PC-9 (cell line): ENCODE measurements around the gene MINDY4B. TPM values are rescaled to one million over a fixed set of nuclear protein-coding genes. Genes with fewer than 3 reads are reported as not detected.
"Not testable (repeated sequence)": the region's sequence is repeated elsewhere in the genome, so short reads cannot be mapped to it uniquely, and the experiment has no call there.

Source experiments
- BruUV-seq: library from RNA; stranded (reverse); fragments of 400-500 nt; replicated peaks from 2 replicates; lab custom pipeline; 2021; lab: Mats Ljungman, UMichigan
- CTCF ChIA-PET: fragments of 300-600 bp; sonication (Branson Sonifier 250); formaldehyde crosslinking; loops from one replicate; lab custom pipeline; 2022; ENCODE audit warnings: antibody characterized with exemption; lab: Charles Lee
- POLR2A ChIA-PET: fragments of 300-600 bp; sonication (Branson Sonifier 250); formaldehyde crosslinking; loops from one replicate; lab custom pipeline; 2022; ENCODE audit warnings: antibody characterized with exemption; ENCODE audit not compliant: unreplicated experiment; lab: Charles Lee
- DNase-seq, 2 experiments: peaks; one replicate each; pipeline versions ENCODE4 v3.0.0 to v3.0.0-alpha.2; 2015 to 2022; ENCODE audit warnings: mixed read lengths in 1 of 2
- H2AFZ ChIP-seq: fragments of 200-600 bp; sonication (generic); 2 replicates; pipeline ENCODE4 v1.8.1; 2017; ENCODE audit warnings: antibody characterized with exemption
- H3F3A ChIP-seq: fragments of 200-600 bp; sonication (generic); 2 replicates; pipeline ENCODE4 v1.8.1; 2017; ENCODE audit warnings: antibody characterized with exemption, mild to moderate bottlenecking, low read depth; ENCODE audit not compliant: insufficient read depth
- H3K27ac ChIP-seq: fragments of 200-600 bp; sonication (generic); 2 replicates; pipeline ENCODE4 v1.6.1; 2016; ENCODE audit warnings: mixed run types
- H3K27me3 ChIP-seq: fragments of 200-600 bp; sonication (generic); 2 replicates; pipeline ENCODE4 v1.6.1; 2016; ENCODE audit warnings: low read depth, mixed run types; ENCODE audit not compliant: insufficient read depth
- H3K36me3 ChIP-seq: fragments of 200-600 bp; sonication (generic); 2 replicates; pipeline ENCODE4 v1.6.1; 2016; ENCODE audit warnings: low read depth, mixed run types
- H3K4me1 ChIP-seq: fragments of 200-600 bp; sonication (generic); replicated peaks from 2 replicates; pipeline ENCODE4 v1.6.1; 2016; ENCODE audit warnings: mixed run types; ENCODE audit not compliant: insufficient read depth
- H3K4me2 ChIP-seq: fragments of 200-600 bp; sonication (generic); 2 replicates; pipeline ENCODE4 v1.6.1; 2017; ENCODE audit warnings: mixed run types
- H3K4me3 ChIP-seq: fragments of 200-600 bp; sonication (generic); 2 replicates; pipeline ENCODE4 v1.6.1; 2016; ENCODE audit warnings: mixed run types
- H3K79me2 ChIP-seq: fragments of 200-600 bp; sonication (generic); 2 replicates; pipeline ENCODE4 v1.6.1; 2017; ENCODE audit warnings: low read depth, mixed run types
- H3K9me2 ChIP-seq: fragments of 200-600 bp; sonication (generic); 2 replicates; pipeline ENCODE4 v1.8.1; 2017; ENCODE audit warnings: mild to moderate bottlenecking; ENCODE audit not compliant: insufficient read depth
- H3K9me3 ChIP-seq: fragments of 200-600 bp; sonication (generic); 2 replicates; pipeline ENCODE4 v1.8.1; 2016; ENCODE audit warnings: low read depth; ENCODE audit not compliant: insufficient read depth
- H4K20me1 ChIP-seq: fragments of 200-600 bp; sonication (generic); 2 replicates; pipeline ENCODE4 v1.8.1; 2017; ENCODE audit not compliant: insufficient read depth
- CTCF ChIP-seq: fragments of 200-600 bp; sonication (generic); conservative IDR thresholded peaks from 2 replicates; pipeline ENCODE4 v1.6.1; 2017; ENCODE audit warnings: mixed run types, antibody characterized with exemption, mild to moderate bottlenecking, moderate library complexity
- EZH2 ChIP-seq: fragments of 200-600 bp; sonication (generic); IDR thresholded peaks from 2 replicates; pipeline ENCODE4 v1.8.0; 2017; ENCODE audit warnings: antibody characterized with exemption, low read depth
- intact Hi-C: fragments of 100-400 bp; cut with micrococcal nuclease; formaldehyde crosslinking; loops from one replicate; pipeline ENCODE4 v1.10.0; 2022; ENCODE audit not compliant: unreplicated experiment
- total RNA-seq: library from RNA; stranded (reverse); gene quantifications from 2 replicates; pipeline ENCODE4 v1.2.3, GENCODE V29; 2021

The MINDY4B gene
- total RNA-seq, 1 experiment from 2014 or later: not detected

- H3K9me3 ChIP-seq: no peaks in the 10 kb centered on the region
- no peaks in the 10 kb centered on the region for H3K36me3 ChIP-seq
- H2AFZ ChIP-seq: no peak overlapping the region
- no peak overlapping the region for H3K4me3 ChIP-seq
- H3K4me1 ChIP-seq: peaks cover 5% of the 10 kb centered on the region; the same call in 1 of the 2 replicates
- TF ChIP-seq CTCF: no peak
- no peak for TF ChIP-seq EZH2
- DNase-seq: no peak
- H3K9me2 ChIP-seq: no peaks in the 10 kb centered on the region
- intact Hi-C loops: loop anchor here (5.0 kb wide), 2 partner anchors 275 to 340 kb away; no protein-coding TSS in a partner anchor
- ChIA-PET POLR2A (no interaction called here), CTCF (no interaction called here)
- H3K27me3 ChIP-seq: no peaks in the 10 kb centered on the region
- no peaks in the 10 kb centered on the region for H3K79me2 ChIP-seq
- no peak overlapping the region for H3K27ac ChIP-seq
- H4K20me1 ChIP-seq: no peaks in the 10 kb centered on the region
- no TSS peak for BruUV-seq
- no peaks in the 10 kb centered on the region for H3F3A ChIP-seq
- no peak overlapping the region for H3K4me2 ChIP-seq
Measured at GRCh38 chr3:150867434-150867833, 37.8 kb downstream of the MINDY4B start.

GRCh38 chr3:150863921-150864320 lies 41.3 kb downstream of the MINDY4B start:
- H3K79me2 ChIP-seq, BruUV-seq, H3K4me3 ChIP-seq, H3K27me3 ChIP-seq, H3K4me1 ChIP-seq, intact Hi-C loops, DNase-seq, H4K20me1 ChIP-seq, POLR2A ChIA-PET, H3K4me2 ChIP-seq, H3K27ac ChIP-seq, H3F3A ChIP-seq, H3K9me3 ChIP-seq, H2AFZ ChIP-seq, H3K36me3 ChIP-seq, H3K9me2 ChIP-seq: not testable (repeated sequence)
- CTCF ChIA-PET: interaction anchor here (1.0 to 1.2 kb wide), 4 partner anchors 99 to 142 kb away, joined by 3 to 7 read pairs (median 4); no protein-coding TSS in a partner anchor

GRCh38 chr3:150861851-150862250 lies 43.4 kb downstream of the MINDY4B start:
- ChIA-PET POLR2A (no interaction called here), CTCF (no interaction called here)
- BruUV-seq: no TSS peak
- H3K4me1 ChIP-seq: no peaks in the 10 kb centered on the region
- H3K27me3 ChIP-seq: no peaks in the 10 kb centered on the region
- H3K9me3 ChIP-seq: no peaks in the 10 kb centered on the region
- TF ChIP-seq CTCF (no peak), EZH2 (no peak)
- no peaks in the 10 kb centered on the region for H3K36me3 ChIP-seq
- no peak overlapping the region for H3K27ac ChIP-seq
- no peak overlapping the region for H3K4me3 ChIP-seq
- intact Hi-C loops: no loop called here
- no peaks in the 10 kb centered on the region for H4K20me1 ChIP-seq
- DNase-seq: no peak
- H3K4me2 ChIP-seq: no peak overlapping the region
- no peak overlapping the region for H2AFZ ChIP-seq
- no peaks in the 10 kb centered on the region for H3K79me2 ChIP-seq
- no peaks in the 10 kb centered on the region for H3F3A ChIP-seq
- H3K9me2 ChIP-seq: no peaks in the 10 kb centered on the region

GRCh38 chr3:150857936-150858335 lies 47.3 kb downstream of the MINDY4B start:
- DNase-seq, BruUV-seq, H3K79me2 ChIP-seq, H3K27me3 ChIP-seq, H3K36me3 ChIP-seq, H3K4me1 ChIP-seq, H3F3A ChIP-seq, CTCF ChIA-PET, H2AFZ ChIP-seq, POLR2A ChIA-PET, H3K9me3 ChIP-seq, H3K27ac ChIP-seq, H3K4me3 ChIP-seq, H3K9me2 ChIP-seq, H3K4me2 ChIP-seq, H4K20me1 ChIP-seq: not testable (repeated sequence)
- intact Hi-C loops: loop anchor here (10.0 kb wide), 1 partner anchor 633 kb away; no protein-coding TSS in a partner anchor
